Bronchial epithelial cell (primary cell): ENCODE data around the gene NRXN3. TPM values are rescaled to one million over a fixed set of nuclear protein-coding genes. Genes with fewer than 3 reads are reported as not detected.

Experiments
- DNase-seq: peaks from one replicate; pipeline ENCODE4 v3.0.0-alpha.2; 2010; ENCODE audit warnings: low read depth
- FAIRE-seq: peaks from 2 replicates; lab custom pipeline; 2011; peaks lifted over from hg19 to GRCh38; lab: Jason Lieb, UNC
- H3K27me3 ChIP-seq: 2 replicates; pipeline ENCODE4 v1.5.1; 2011; ENCODE audit warnings: low read length; ENCODE audit not compliant: control insufficient read depth, insufficient read depth
- H3K36me3 ChIP-seq: 2 replicates; pipeline ENCODE4 v1.5.1; 2011; ENCODE audit warnings: low read length; ENCODE audit not compliant: control insufficient read depth, insufficient read depth
- H3K4me3 ChIP-seq: 2 replicates; pipeline ENCODE4 v1.5.1; 2011; ENCODE audit warnings: mild to moderate bottlenecking, low read depth, low read length, control low read depth
- total RNA-seq: library from RNA; depleted of rRNA; stranded (reverse); fragments of >200 nt; gene quantifications from 2 replicates; pipeline ENCODE4 v1.2.1, GENCODE V29; 2014
- TF ChIP-seq, protein P1 (sequence below): IDR thresholded peaks from 2 replicates; pipeline ENCODE4 v1.5.1; 2011; ENCODE audit warnings: mild to moderate bottlenecking, moderate library complexity, low read length, control low read depth, inconsistent platforms; ENCODE audit not compliant: insufficient read depth, severe bottlenecking

NRXN3 gene
- total RNA-seq, 1 donor from 2014 or later, result under 0.01 TPM

DNA sequence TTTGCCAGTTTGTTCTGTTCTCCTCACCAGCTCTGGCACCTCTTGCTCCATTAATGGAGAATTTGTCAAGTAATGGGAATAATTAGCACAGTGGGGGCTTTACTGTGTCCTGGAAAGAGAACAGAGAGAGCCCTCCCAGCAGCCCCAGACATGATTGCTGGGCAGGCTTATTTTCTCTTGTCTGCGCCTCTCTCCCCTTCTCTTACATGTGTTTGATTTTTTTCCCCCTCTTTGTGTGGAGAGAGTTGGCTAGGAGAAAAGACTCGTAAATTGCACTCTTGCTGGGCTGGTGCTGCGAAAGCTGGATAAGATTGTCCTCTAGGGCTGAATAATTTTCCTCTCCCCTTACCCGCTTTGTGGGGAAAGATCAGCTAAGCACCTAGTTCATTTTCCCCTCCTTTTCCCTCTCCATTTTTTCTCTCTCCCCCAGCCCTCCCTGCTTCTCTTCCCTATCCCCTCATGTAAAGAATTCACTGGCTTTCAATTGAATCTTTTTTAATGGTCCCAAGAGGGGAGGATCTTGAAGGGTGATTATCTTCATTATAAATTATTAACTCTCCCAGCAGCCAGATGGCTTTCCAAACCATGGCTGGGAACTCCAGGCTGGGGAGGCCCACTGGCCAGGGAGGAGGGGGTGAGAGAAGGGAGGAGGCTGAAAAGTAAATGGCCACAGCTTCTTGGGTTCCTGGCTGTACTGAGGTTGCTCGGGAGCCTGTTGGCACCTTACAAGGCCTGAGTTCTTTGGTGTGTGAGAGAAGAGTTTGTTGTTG is 62.2 kb downstream of the NRXN3 start:
- DNase-seq (no peak), FAIRE-seq (no peak)
- H3K27me3 ChIP-seq, result peaks cover 6% of the 10 kb centered on the region
- H3K4me3 ChIP-seq, result no peak overlapping the region
- TF ChIP-seq, protein P1, sequence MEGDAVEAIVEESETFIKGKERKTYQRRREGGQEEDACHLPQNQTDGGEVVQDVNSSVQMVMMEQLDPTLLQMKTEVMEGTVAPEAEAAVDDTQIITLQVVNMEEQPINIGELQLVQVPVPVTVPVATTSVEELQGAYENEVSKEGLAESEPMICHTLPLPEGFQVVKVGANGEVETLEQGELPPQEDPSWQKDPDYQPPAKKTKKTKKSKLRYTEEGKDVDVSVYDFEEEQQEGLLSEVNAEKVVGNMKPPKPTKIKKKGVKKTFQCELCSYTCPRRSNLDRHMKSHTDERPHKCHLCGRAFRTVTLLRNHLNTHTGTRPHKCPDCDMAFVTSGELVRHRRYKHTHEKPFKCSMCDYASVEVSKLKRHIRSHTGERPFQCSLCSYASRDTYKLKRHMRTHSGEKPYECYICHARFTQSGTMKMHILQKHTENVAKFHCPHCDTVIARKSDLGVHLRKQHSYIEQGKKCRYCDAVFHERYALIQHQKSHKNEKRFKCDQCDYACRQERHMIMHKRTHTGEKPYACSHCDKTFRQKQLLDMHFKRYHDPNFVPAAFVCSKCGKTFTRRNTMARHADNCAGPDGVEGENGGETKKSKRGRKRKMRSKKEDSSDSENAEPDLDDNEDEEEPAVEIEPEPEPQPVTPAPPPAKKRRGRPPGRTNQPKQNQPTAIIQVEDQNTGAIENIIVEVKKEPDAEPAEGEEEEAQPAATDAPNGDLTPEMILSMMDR, result no peak
- no peaks in the 10 kb centered on the region for H3K36me3 ChIP-seq

DNA sequence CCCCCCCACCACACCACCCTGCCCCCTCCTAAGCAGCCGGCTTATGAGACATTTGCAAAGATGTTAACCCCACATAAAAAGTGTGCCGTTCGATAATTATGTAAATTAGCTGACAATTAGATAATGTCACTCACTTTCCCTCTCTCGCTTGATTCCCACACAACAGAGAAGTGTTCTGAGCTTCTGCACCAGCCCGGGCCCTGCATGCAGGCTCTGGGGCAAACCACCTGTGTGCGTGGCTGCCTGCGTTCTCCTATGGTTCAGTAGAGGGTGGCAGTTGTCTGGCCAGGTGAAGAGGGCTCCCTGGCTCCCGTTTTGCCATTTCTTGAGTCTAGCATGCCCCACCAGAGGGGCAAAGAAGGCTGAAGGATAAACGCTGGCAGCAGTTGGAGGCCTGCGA is 68.0 kb downstream of the NRXN3 start:
- Histone ChIP-seq H3K4me3 (no peak overlapping the region), H3K27me3 (no peaks in the 10 kb centered on the region), H3K36me3 (no peaks in the 10 kb centered on the region)
- DNase-seq, result no peak
- TF ChIP-seq, protein P1, result no peak
- FAIRE-seq, result no peak

DNA sequence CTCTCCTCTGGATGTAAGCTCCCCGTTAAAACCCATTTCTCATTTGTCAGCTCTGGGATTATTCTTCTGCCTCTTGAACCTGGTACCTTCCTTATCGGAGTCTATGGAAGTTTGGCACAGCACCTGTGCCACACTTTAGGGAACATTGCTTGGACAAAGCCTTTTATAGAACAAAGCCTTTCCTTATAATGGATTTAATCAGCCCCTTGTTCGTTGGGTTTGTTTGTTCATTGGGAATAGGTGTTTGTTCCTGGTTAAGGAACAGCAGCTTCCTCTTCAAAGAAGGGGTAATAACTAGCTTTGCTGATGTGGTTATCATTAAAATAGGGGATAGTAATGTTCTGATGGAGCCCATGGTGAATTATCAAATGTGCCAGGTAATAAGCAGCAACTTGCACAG is 70.4 kb downstream of the NRXN3 start:
- DNase-seq (no peak), FAIRE-seq (no peak)
- no peaks in the 10 kb centered on the region for H3K36me3 ChIP-seq
- no peak overlapping the region for H3K4me3 ChIP-seq
- H3K27me3 ChIP-seq, result no peaks in the 10 kb centered on the region
- TF ChIP-seq, protein P1, result no peak

DNA sequence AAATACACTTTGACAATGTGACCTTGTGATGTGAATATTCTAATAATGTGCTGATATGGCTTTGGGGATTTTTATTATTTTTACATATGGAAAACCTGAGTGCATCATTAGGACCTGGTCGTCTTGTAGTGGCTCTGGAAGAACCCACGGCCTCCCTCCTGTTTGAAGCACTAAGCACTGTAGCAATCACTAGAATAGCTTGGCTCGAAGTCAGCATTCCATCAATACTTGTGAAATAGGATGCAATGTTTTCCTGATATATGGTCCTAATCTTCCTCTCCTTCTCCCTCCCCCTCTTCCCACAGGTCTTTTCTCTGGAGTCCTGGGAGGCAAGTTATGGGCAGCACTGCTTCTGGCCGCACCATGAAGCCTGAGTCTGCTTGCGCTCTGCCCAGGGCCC is 71.9 kb downstream of the NRXN3 start:
- FAIRE-seq, result no peak
- Histone ChIP-seq H3K36me3 (no peaks in the 10 kb centered on the region), H3K27me3 (peaks cover 4% of the 10 kb centered on the region), H3K4me3 (no peak overlapping the region)
- TF ChIP-seq, protein P1, result no peak
- no peak for DNase-seq

DNA sequence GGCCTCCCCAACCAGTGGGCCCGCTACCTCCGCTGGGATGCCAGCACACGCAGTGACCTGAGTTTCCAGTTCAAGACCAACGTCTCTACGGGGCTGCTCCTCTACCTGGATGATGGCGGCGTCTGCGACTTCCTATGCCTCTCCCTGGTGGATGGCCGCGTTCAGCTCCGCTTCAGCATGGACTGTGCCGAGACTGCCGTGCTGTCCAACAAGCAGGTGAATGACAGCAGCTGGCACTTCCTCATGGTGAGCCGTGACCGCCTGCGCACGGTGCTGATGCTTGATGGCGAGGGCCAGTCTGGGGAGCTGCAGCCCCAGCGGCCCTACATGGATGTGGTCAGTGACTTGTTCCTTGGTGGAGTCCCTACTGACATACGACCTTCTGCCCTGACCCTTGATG is 73.0 kb downstream of the NRXN3 start:
- no peak for DNase-seq
- TF ChIP-seq, protein P1, result no peak
- H3K27me3 ChIP-seq, result peaks cover 4% of the 10 kb centered on the region
- H3K4me3 ChIP-seq, result no peak overlapping the region
- H3K36me3 ChIP-seq, result no peaks in the 10 kb centered on the region
- FAIRE-seq, result no peak

DNA sequence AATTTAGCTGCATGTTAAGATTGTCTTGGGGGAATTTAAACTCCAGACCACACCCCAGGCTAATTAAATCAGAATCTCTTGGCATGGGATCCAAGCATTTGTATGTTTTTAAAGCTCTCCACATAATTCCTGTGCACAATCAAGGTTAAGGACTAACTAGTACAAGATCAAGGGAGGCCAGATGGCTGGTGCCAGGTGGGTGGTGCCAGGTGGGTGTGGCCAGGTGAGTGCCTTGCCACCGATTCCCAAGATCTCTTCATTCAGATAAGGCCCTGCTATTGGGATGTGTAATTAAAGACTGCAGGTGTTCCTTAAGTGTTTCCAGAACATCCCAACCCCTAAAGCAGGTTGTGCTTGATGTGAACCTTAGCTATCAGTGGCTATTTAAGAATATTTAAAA is 75.1 kb downstream of the NRXN3 start:
- DNase-seq (no peak), FAIRE-seq (no peak)
- Histone ChIP-seq H3K4me3 (no peak overlapping the region), H3K27me3 (peaks cover 4% of the 10 kb centered on the region), H3K36me3 (no peaks in the 10 kb centered on the region)
- TF ChIP-seq, protein P1, result no peak
